GM18508 (cell line): ENCODE measurements around the gene PYGO2.

Experiments used
- ATAC-seq: cut with Tn5 transposase; IDR thresholded peaks from one replicate; pipeline ENCODE4 v1.9.1; 2021; ENCODE audit warnings: moderate number of reproducible peaks; ENCODE audit not compliant: insufficient read depth, unreplicated experiment

Gene PYGO2

GRCh38 chr1:154966111-154966510, 4.5 kb upstream of the PYGO2 start:
- no peak for ATAC-seq

GRCh38 chr1:154964359-154964758, 2.8 kb upstream of the PYGO2 start:
- no peak for ATAC-seq

- ATAC-seq, result no peak
These were observed 2.1 kb upstream of the PYGO2 start for GRCh38 chr1:154963643-154964042.

- no peak for ATAC-seq
These were observed 1.3 kb upstream of the PYGO2 start for GRCh38 chr1:154962795-154963330.

- no peak for ATAC-seq
These were observed 671 bp upstream of the PYGO2 start for GRCh38 chr1:154962156-154962749.

- no peak for ATAC-seq
These were observed 991 bp downstream of the PYGO2 start for GRCh38 chr1:154960446-154961136.

GRCh38 chr1:154959426-154959780, 2.2 kb downstream of the PYGO2 start:
- no peak for ATAC-seq

GRCh38 chr1:154958681-154959425, 2.7 kb downstream of the PYGO2 start:
- ATAC-seq, result no peak

GRCh38 chr1:154958036-154958435, 3.5 kb downstream of the PYGO2 start:
- ATAC-seq, result no peak

GRCh38 chr1:154957091-154957657, 4.4 kb downstream of the PYGO2 start:
- no peak for ATAC-seq

- no peak for ATAC-seq
These were observed 5.0 kb downstream of the PYGO2 start for GRCh38 chr1:154956544-154956941.

- no peak for ATAC-seq
These were observed 5.7 kb downstream of the PYGO2 start, which contains the start of gene PBXIP1 for GRCh38 chr1:154955718-154956543. PBXIP1 (minus strand) TSS chr1:154956099; CDS start chr1:154953721, 2,378 bp downstream.

GRCh38 chr1:154955039-154955717, 6.4 kb downstream of the PYGO2 start:
- ATAC-seq, result no peak

- ATAC-seq, result no peak
These were observed 7.0 kb downstream of the PYGO2 start for GRCh38 chr1:154954541-154954940.

GRCh38 chr1:154953611-154954038, 8.0 kb downstream of the PYGO2 start:
- ATAC-seq, result no peak

- no peak for ATAC-seq
These were observed 8.9 kb downstream of the PYGO2 start for GRCh38 chr1:154952664-154953063.

- no peak for ATAC-seq
These were observed 9.5 kb downstream of the PYGO2 start for GRCh38 chr1:154951901-154952657.

GRCh38 chr1:154948079-154948478, 13.5 kb downstream of the PYGO2 start:
- ATAC-seq, result no peak
